K562 (cell line): ENCODE data around the gene HES4. TPM values are rescaled to one million over a fixed set of nuclear protein-coding genes. Genes with fewer than 3 reads are reported as not detected.

ENCODE experiments used
- CEBPG ChIP-seq, 3 experiments: fragments of 200-800 bp in 1 of 3; sonication (Bioruptor generic) in 1 of 3; sonication (generic) in 1 of 3; formaldehyde crosslinking in 1 of 3; IDR thresholded peaks in 2 of 3; conservative IDR thresholded peaks in 1 of 3; 2 replicates each; pipeline versions ENCODE4 v1.6.1 to v1.8.0; 2016 to 2022; ENCODE audit warnings: missing compliant biosample characterization in 2 of 3, missing genetic modification characterization in 2 of 3, mild to moderate bottlenecking in 1 of 3, missing genetic modification reagents in 1 of 3
- GTF2B ChIP-seq: IDR thresholded peaks from 2 replicates; pipeline ENCODE4 v1.6.1; 2011; ENCODE audit not compliant: insufficient read length; ENCODE audit errors: extremely low read depth
- HIVEP1 ChIP-seq: fragments of 250-450 bp; sonication (Bioruptor Pico); IDR thresholded peaks from 2 replicates; pipeline ENCODE4 v1.4.0; 2020; ENCODE audit warnings: mild to moderate bottlenecking
- HOXB6 ChIP-seq: fragments of 250-450 bp; sonication (Bioruptor Pico); IDR thresholded peaks from 2 replicates; pipeline ENCODE4 v1.5.1; 2022; ENCODE audit warnings: mild to moderate bottlenecking, borderline replicate concordance
- KAT2B ChIP-seq: IDR thresholded peaks from one replicate; pipeline ENCODE4 v1.6.1; 2012; ENCODE audit warnings: low read depth, mild to moderate bottlenecking, control low read depth, inconsistent platforms, low read length, moderate library complexity
- KHSRP ChIP-seq: fragments of 450-650 bp; IDR thresholded peaks from 2 replicates; pipeline ENCODE4 v1.6.1; 2017
- MAFG ChIP-seq: fragments of 450-650 bp; conservative IDR thresholded peaks from 2 replicates; pipeline ENCODE4 v1.6.1; 2016; ENCODE audit warnings: missing genetic modification characterization, missing compliant biosample characterization
- PHB ChIP-seq: fragments of 250-450 bp; sonication (Bioruptor Pico); IDR thresholded peaks from 2 replicates; pipeline ENCODE4 v1.5.0; 2021
- RBM25 ChIP-seq: fragments of 200-400 bp; formaldehyde crosslinking; IDR thresholded peaks from 2 replicates; pipeline ENCODE4 v1.6.1; 2018; ENCODE audit warnings: low read length, low read depth, moderate library complexity; ENCODE audit not compliant: severe bottlenecking
- SIN3B ChIP-seq: fragments of 450-650 bp; IDR thresholded peaks from 2 replicates; pipeline ENCODE4 v1.6.1; 2017; ENCODE audit warnings: low read depth, mild to moderate bottlenecking, moderate library complexity
- SIX5 ChIP-seq, 2 experiments: IDR thresholded peaks; 2 replicates each; pipeline ENCODE4 v1.6.1; 2011; ENCODE audit warnings: low read length in 2 of 2, borderline replicate concordance in 1 of 2, low read depth in 1 of 2, mild to moderate bottlenecking in 1 of 2, moderate library complexity in 1 of 2; ENCODE audit not compliant: insufficient read depth in 1 of 2
- ZNF551 ChIP-seq: fragments of 250-450 bp; sonication (Bioruptor Pico); IDR thresholded peaks from 2 replicates; pipeline ENCODE4 v1.5.0; 2021; ENCODE audit warnings: mild to moderate bottlenecking, moderate library complexity
- polyA plus RNA-seq, 8 experiments: library from polyadenylated mRNA; depleted of rRNA in 4 of 8; stranded (reverse) in 5 of 8; unstranded in 3 of 8; fragments of >200 nt; fragmentation: Nextera tagmentation in 2 of 8; fragmentation: Illumina TruSeq in 1 of 8; extraction: Ambion mirVana in 2 of 8; extraction: Trizol in 1 of 8; gene quantifications; 2 replicates each; pipeline versions ENCODE4 v1.2.1 to v1.2.3, GENCODE V29; 2011 to 2014; ENCODE audit warnings: inconsistent platforms in 1 of 8, missing spikeins in 1 of 8
- total RNA-seq, 7 experiments: library from RNA; depleted of rRNA in 6 of 7; stranded (reverse); fragments of >200 nt in 6 of 7; fragmentation: Illumina TruSeq in 2 of 7; extraction: Trizol in 2 of 7; gene quantifications; 2 replicates each; pipeline versions ENCODE4 v1.2.1 to v1.2.3, GENCODE V29; 2011 to 2021; ENCODE audit warnings: low replicate concordance in 1 of 7
- TF ChIP-seq, protein P1 (sequence below): fragments of 450-650 bp; IDR thresholded peaks from 2 replicates; pipeline ENCODE4 v1.6.1; 2016; ENCODE audit warnings: low read depth
- TF ChIP-seq, protein P2 (sequence below): fragments of 450-650 bp; IDR thresholded peaks from 2 replicates; pipeline ENCODE4 v1.6.1; 2017; ENCODE audit warnings: mild to moderate bottlenecking, moderate library complexity
- TF ChIP-seq, protein P3 (sequence below): sonication (generic); formaldehyde crosslinking; IDR thresholded peaks from 2 replicates; pipeline ENCODE4 v1.8.0; 2022; ENCODE audit warnings: mild to moderate bottlenecking, missing genetic modification reagents, borderline replicate concordance

The HES4 gene
- total and polyA plus RNA-seq, 9 of the 15 experiments (the other 6 are each of a cell fraction or from before 2014, with no cell fraction given) = 0.21 to 43.7 (median 5.3) TPM; not detected in 2

DNA sequence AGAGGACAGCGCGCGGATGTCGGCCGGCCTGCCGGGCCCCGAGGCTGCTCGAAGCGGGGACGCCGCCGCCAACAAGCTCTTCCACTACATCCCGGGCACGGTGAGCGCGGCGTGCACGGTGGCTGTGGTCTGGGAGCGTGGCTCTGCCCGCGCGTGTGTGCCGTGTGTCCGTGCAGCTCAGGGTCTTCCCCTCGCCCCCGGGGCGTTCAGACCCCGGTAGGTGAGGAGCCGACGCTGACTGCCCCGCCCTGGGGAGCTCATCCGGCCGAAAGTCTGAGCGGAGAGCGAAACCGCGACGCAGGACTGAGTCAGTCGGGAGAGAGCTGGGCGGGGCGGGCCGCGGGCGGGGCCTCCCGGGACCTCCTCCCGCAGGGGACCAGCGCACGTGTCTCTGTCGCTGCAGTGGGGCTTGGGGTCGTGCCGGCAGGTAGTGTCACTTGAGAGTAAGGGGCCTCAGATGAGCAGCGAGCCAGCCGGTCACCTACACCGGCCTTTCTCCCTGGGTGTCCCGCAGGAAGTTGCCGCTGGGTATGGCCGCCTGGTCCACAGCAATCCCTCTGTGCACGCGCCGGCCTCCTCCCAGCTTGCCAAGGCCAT, 33.1 kb downstream of the HES4 start (continued):
- no peak for TF ChIP-seq KAT2B
- TF ChIP-seq HIVEP1 (CRISPR knock-in tag) = no peak
- no peak for TF ChIP-seq ZNF551 (CRISPR knock-in tag)
- TF ChIP-seq PHB = no peak
- TF ChIP-seq, protein P1, sequence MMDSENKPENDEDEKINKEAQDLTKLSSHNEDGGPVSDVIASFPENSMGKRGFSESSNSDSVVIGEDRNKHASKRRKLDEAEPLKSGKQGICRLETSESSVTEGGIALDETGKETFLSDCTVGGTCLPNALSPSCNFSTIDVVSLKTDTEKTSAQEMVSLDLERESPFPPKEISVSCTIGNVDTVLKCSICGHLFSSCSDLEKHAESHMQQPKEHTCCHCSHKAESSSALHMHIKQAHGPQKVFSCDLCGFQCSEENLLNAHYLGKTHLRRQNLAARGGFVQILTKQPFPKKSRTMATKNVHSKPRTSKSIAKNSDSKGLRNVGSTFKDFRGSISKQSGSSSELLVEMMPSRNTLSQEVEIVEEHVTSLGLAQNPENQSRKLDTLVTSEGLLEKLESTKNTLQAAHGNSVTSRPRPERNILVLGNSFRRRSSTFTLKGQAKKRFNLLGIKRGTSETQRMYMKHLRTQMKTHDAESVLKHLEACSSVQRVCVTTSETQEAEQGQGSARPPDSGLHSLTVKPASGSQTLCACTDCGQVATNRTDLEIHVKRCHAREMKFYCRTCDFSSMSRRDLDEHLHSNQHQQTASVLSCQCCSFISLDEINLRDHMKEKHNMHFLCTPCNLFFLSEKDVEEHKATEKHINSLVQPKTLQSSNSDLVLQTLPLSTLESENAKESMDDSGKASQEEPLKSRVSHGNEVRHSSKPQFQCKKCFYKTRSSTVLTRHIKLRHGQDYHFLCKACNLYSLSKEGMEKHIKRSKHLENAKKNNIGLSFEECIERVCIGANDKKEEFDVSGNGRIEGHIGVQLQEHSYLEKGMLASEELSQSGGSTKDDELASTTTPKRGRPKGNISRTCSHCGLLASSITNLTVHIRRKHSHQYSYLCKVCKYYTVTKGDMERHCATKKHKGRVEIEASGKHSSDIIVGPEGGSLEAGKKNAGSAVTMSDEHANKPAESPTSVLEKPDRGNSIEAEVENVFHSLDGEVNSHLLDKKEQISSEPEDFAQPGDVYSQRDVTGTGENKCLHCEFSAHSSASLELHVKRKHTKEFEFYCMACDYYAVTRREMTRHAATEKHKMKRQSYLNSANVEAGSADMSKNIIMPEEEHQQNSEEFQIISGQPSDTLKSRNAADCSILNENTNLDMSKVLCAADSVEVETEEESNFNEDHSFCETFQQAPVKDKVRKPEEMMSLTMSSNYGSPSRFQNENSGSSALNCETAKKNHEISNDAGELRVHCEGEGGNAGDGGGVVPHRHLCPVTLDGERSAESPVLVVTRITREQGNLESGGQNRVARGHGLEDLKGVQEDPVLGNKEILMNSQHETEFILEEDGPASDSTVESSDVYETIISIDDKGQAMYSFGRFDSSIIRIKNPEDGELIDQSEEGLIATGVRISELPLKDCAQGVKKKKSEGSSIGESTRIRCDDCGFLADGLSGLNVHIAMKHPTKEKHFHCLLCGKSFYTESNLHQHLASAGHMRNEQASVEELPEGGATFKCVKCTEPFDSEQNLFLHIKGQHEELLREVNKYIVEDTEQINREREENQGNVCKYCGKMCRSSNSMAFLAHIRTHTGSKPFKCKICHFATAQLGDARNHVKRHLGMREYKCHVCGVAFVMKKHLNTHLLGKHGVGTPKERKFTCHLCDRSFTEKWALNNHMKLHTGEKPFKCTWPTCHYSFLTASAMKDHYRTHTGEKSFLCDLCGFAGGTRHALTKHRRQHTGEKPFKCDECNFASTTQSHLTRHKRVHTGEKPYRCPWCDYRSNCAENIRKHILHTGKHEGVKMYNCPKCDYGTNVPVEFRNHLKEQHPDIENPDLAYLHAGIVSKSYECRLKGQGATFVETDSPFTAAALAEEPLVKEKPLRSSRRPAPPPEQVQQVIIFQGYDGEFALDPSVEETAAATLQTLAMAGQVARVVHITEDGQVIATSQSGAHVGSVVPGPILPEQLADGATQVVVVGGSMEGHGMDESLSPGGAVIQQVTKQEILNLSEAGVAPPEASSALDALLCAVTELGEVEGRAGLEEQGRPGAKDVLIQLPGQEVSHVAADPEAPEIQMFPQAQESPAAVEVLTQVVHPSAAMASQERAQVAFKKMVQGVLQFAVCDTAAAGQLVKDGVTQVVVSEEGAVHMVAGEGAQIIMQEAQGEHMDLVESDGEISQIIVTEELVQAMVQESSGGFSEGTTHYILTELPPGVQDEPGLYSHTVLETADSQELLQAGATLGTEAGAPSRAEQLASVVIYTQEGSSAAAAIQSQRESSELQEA = no peak
- TF ChIP-seq, protein P2, sequence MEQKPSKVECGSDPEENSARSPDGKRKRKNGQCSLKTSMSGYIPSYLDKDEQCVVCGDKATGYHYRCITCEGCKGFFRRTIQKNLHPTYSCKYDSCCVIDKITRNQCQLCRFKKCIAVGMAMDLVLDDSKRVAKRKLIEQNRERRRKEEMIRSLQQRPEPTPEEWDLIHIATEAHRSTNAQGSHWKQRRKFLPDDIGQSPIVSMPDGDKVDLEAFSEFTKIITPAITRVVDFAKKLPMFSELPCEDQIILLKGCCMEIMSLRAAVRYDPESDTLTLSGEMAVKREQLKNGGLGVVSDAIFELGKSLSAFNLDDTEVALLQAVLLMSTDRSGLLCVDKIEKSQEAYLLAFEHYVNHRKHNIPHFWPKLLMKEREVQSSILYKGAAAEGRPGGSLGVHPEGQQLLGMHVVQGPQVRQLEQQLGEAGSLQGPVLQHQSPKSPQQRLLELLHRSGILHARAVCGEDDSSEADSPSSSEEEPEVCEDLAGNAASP = no peak
- TF ChIP-seq CEBPG (CRISPR knock-in tag; IDR thresholded peaks at IDR 0.05) = 0 out of 2 replicates have a peak, but pooled peaks have one; percentile 28
- TF ChIP-seq CEBPG (tag; conservative IDR thresholded peaks at IDR 0.05 in 1 of 2, IDR thresholded peaks at IDR 0.05 in 1 of 2) = no peak
- no peak for TF ChIP-seq HOXB6
- no peak for TF ChIP-seq KHSRP
- TF ChIP-seq, protein P3, sequence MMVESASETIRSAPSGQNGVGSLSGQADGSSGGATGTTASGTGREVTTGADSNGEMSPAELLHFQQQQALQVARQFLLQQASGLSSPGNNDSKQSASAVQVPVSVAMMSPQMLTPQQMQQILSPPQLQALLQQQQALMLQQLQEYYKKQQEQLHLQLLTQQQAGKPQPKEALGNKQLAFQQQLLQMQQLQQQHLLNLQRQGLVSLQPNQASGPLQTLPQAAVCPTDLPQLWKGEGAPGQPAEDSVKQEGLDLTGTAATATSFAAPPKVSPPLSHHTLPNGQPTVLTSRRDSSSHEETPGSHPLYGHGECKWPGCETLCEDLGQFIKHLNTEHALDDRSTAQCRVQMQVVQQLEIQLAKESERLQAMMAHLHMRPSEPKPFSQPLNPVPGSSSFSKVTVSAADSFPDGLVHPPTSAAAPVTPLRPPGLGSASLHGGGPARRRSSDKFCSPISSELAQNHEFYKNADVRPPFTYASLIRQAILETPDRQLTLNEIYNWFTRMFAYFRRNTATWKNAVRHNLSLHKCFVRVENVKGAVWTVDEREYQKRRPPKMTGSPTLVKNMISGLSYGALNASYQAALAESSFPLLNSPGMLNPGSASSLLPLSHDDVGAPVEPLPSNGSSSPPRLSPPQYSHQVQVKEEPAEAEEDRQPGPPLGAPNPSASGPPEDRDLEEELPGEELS (CRISPR knock-in tag) = no peak
- no peak for TF ChIP-seq GTF2B
- no peak for TF ChIP-seq RBM25
- no peak for TF ChIP-seq SIX5 (IDR thresholded peaks at IDR 0.05; ENCODE audit: borderline replicate concordance in 1 of 2, insufficient read depth in 1 of 2, low read depth in 1 of 2, low read length in 2 of 2)
- TF ChIP-seq MAFG (tag) = no peak
- no peak for TF ChIP-seq SIN3B
